Non-pigmented ciliary epithelial cell (primary cell): ENCODE data around the gene CCDC107.

Experiments used
- DNase-seq: peaks from one replicate; pipeline ENCODE4 v3.0.0-alpha.2; 2010; ENCODE audit warnings: low read depth

The CCDC107 gene

DNA sequence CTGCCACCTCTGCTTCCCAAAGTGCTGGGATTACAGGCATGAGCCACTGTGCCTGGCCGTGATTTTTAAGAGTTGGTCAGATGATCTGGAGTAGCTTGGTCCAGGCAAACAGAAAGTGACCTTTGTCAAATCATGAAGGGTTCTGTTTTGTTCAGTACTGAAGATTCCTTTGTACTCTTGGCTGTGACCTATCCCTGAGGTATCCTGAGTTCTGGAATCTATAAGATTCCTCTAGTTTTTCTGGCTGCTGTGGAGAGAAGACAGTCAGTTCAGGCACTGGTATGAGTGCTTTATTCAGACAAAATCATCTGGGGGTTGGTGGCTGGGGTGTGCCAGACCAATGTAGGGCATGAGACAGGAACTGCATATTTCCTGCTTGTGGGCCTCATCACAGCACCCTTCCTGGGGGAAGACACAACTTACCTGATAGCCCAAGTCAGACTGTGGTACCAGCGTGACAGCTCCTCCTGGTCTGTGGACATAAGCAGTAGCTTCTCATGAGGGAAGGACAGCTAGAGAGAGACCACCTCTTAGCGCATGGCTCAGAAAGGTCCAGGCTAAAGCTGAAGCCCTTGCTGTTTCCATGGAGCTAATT lies 3.8 kb downstream of the CCDC107 start:
- DNase-seq, result no peak

DNA sequence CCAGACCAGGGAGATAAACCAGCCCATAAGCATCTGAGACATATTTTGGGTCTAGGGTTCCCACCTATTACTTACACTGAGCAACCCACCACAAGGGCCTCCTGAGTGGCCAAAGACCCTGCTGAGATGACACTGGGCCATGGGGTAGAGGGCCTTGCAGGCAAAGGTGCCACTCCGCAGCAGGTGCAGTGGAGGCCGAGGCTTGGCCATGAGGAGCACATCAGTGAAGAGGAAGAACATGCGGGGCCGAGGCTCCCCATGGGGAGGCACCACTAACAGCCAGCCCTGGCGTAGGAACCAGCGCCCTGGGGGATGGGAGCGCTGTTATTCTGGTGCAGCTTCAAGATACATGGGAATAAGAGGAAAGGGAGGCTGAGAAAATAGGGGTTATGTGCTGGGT lies 4.3 kb downstream of the CCDC107 start:
- no peak for DNase-seq

DNA sequence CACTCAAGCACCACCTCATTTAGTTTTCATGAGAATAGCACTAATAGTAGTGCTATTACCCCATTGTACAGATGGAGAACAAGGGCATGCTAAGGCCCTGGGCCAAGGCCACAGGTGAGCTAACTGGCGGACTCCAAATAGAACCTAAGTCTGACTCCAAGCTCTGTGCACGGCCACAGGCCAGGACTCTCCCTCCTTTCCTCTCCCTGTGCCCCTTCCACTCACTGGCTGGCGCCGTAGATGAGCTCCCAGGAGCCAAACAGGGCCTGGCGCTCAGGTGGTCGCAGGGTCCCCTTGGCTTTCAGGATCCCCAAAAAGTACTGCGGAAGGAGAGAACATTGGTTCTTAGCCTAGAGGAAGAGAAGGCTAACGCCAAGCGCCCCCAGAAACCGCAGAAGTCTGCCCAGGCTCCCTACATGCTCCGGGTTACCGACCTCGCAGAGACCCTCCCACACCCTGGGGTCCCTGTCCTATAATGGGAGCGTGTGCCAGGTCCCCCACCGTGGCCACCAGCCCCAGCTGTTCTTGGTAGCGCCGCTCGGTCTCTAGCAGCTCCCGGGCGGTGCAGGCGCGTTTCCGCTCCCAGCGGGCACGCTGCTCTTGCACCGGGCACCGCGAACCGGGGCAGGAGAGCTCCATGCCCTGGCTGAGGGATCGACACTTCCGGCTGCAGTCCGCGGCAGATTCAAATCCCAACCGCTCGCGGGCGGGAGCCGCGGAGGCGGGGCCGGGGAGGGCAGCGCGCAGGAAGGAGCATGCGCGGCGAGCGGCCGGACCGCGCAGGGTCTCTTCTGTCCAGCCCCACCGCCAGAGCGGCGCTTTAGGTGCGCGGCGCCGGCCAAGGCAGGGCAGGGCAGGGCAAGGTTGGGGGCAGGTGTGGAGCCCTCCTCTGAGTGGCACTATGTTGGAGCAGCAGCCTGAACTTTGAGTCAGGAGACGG lies 6.7 kb downstream of the CCDC107 start, which contains the start of gene ARHGEF39:
TSS of gene ARHGEF39 (minus strand) at position 665 of the 940 bp plus-strand sequence. CDS start at position 639, 26 bp downstream.
- no peak for DNase-seq

DNA sequence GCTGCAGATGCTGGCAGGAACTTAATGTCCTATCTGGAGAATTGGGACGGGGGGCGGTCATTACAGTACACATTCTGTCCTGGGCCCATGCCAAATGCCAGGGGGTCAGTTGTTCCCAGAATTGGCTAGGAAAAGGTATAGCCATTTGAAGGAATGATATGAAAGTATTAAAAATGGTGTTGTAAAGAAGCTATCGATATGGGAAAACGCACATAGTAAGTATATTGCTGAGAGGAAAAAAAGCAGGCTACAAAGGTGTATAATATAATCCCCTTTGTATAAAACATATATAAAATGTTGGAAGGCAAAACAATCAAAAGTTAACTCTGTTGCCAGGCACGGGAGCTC lies 7.4 kb downstream of the CCDC107 start:
- DNase-seq, result no peak

DNA sequence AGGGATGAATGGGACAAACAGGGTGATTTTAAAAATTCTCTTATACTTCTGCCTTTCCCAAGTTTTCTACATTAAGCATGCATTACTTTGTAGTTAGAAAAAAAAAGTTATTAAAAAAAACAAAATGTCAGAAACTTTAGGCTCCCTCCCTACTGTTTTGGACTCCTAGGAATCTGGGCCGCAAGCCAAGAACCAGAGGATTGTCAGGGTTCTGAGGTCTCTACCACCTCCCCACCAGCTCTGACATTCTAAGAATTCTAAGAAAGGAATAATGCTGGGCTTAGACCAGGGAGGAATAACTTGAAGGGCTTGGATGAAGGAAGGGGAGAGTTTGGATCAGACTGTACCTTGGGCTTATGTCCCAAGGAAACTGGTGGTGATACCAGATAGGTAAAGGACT lies 8.0 kb downstream of the CCDC107 start:
- no peak for DNase-seq

DNA sequence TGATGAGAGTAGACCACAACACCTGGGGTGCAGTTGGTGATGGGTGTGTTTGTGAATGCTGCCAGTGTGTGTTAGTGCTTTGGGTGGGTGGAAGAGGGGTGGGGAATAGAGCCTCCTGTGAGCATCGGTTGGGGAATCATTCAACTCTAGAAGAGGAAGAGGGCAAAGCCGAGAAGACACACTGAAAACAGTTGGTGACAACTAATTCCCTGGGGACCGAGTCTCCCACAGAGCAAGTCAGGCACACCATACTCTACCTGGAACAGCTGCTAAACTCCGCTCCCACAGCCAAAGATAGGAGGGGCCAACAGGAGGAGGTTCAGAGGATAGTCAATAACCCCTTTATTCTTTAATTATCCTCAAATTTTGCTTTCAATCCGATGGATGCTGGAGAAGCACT lies 8.5 kb downstream of the CCDC107 start:
- DNase-seq, result no peak

DNA sequence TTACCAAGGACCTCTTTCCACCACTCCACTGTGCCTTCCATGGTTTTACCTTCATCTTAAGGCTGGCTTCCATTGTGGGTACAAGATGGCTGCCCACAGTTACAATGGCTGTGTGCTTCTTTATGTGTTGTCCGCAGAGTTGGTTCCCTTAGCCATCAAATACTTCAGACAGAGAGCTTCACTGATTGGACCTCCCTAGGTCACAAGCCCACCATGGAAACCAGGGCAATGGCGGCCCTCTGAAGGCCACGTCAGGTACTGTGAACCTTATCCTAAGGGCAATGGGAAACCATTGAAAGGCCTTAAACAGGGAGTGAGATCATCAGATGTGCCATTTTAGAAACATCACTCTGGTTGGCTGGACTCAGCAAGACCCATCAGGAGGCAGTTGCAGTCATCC lies 9.8 kb downstream of the CCDC107 start:
- DNase-seq, result no peak

DNA sequence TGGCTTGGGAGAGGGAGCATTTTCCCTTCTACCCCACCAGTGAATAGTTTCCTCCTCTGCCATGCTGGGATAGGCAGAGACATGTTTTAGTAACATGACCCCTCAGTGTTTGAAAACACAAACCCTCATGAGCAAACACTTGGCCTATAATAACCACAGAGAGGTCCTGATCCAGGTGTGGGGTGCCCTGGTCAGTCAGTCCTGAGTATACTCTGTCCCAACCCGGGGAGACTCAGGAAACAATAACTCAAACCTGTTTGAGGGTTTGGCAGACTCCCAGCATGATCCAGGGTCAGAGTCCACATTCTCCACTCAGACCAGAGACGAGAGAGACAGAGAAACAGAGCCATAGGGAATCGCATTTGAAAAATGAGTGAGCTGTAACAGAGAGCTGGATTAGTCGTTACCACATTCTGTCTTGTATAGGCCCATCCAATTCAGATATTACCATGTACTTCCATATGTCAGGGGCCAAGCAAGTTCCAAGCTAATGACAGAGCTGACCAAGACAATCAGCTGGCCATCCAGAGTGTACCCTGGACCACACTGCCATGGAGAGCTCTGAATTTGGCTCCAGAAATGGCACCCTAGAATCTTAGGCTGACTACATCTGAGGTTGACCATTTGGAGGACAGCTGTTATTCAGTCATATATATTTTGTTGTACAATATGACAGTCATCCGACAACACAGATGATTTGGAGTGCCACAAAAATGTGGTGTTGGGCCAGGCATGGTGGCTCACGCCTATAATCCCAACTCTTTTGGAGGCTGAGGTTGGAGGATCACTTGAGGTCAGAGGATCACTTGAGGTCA lies 11.4 kb downstream of the CCDC107 start:
- DNase-seq, result no peak

DNA sequence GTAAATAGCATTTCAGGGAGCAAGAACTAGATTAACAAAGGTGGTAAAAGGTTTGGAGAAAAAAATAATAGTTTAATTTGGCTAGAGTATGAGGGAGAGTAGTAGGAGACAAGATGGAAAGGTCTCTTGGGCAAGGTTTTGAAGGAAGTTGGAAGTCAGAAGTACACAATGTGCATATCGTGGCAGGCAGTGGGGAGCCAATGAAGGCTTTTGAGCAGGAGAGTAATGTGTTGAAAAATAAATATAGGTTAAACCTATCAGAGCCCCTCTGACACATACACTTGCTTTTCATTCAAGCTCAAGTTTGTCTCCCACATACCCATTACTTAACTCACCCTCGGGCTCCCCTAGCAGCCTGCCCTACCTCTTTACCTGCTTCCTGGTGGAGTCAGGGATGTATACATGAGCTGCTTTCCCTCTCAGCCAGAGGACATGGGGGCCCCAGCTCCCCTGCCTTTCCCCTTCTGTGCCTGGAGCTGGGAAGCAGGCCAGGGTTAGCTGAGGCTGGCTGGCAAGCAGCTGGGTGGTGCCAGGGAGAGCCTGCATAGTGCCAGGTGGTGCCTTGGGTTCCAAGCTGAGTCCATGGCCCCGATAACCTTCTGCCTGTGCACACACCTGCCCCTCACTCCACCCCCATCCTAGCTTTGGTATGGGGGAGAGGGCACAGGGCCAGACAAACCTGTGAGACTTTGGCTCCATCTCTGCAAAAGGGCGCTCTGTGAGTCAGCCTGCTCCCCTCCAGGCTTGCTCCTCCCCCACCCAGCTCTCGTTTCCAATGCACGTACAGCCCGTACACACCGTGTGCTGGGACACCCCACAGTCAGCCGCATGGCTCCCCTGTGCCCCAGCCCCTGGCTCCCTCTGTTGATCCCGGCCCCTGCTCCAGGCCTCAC lies 15.3 kb downstream of the CCDC107 start, which contains the start of gene CA9:
TSS of gene CA9 (plus strand) at position 797 of the 893 bp plus-strand sequence. CDS start at position 829, 32 bp downstream.
- DNase-seq, result no peak

DNA sequence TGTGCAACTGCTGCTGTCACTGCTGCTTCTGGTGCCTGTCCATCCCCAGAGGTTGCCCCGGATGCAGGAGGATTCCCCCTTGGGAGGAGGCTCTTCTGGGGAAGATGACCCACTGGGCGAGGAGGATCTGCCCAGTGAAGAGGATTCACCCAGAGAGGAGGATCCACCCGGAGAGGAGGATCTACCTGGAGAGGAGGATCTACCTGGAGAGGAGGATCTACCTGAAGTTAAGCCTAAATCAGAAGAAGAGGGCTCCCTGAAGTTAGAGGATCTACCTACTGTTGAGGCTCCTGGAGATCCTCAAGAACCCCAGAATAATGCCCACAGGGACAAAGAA lies 15.9 kb downstream of the CCDC107 start:
- DNase-seq, result no peak

DNA sequence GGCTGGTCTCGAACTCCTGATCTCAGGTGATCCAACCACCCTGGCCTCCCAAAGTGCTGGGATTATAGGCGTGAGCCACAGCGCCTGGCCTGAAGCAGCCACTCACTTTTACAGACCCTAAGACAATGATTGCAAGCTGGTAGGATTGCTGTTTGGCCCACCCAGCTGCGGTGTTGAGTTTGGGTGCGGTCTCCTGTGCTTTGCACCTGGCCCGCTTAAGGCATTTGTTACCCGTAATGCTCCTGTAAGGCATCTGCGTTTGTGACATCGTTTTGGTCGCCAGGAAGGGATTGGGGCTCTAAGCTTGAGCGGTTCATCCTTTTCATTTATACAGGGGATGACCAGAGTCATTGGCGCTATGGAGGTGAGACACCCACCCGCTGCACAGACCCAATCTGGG lies 17.1 kb downstream of the CCDC107 start:
- no peak for DNase-seq

DNA sequence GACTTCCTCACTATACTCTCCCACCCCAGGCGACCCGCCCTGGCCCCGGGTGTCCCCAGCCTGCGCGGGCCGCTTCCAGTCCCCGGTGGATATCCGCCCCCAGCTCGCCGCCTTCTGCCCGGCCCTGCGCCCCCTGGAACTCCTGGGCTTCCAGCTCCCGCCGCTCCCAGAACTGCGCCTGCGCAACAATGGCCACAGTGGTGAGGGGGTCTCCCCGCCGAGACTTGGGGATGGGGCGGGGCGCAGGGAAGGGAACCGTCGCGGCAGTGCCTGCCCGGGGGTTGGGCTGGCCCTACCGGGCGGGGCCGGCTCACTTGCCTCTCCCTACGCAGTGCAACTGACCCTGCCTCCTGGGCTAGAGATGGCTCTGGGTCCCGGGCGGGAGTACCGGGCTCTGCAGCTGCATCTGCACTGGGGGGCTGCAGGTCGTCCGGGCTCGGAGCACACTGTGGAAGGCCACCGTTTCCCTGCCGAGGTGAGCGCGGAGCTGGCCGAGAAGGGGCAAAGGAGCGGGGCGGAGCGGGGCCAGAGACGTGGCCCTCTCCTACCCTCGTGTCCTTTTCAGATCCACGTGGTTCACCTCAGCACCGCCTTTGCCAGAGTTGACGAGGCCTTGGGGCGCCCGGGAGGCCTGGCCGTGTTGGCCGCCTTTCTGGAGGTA lies 17.8 kb downstream of the CCDC107 start:
- DNase-seq, result no peak

DNA sequence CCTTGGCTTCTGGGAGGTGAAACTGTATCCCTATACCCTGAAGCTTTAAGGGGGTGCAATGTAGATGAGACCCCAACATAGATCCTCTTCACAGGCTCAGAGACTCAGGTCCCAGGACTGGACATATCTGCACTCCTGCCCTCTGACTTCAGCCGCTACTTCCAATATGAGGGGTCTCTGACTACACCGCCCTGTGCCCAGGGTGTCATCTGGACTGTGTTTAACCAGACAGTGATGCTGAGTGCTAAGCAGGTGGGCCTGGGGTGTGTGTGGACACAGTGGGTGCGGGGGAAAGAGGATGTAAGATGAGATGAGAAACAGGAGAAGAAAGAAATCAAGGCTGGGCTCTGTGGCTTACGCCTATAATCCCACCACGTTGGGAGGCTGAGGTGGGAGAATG lies 21.0 kb downstream of the CCDC107 start:
- no peak for DNase-seq

DNA sequence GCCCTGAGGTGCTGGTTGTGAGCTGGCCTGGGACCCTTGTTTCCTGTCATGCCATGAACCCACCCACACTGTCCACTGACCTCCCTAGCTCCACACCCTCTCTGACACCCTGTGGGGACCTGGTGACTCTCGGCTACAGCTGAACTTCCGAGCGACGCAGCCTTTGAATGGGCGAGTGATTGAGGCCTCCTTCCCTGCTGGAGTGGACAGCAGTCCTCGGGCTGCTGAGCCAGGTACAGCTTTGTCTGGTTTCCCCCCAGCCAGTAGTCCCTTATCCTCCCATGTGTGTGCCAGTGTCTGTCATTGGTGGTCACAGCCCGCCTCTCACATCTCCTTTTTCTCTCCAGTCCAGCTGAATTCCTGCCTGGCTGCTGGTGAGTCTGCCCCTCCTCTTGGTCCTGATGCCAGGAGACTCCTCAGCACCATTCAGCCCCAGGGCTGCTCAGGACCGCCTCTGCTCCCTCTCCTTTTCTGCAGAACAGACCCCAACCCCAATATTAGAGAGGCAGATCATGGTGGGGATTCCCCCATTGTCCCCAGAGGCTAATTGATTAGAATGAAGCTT lies 21.8 kb downstream of the CCDC107 start:
- DNase-seq, result no peak

DNA sequence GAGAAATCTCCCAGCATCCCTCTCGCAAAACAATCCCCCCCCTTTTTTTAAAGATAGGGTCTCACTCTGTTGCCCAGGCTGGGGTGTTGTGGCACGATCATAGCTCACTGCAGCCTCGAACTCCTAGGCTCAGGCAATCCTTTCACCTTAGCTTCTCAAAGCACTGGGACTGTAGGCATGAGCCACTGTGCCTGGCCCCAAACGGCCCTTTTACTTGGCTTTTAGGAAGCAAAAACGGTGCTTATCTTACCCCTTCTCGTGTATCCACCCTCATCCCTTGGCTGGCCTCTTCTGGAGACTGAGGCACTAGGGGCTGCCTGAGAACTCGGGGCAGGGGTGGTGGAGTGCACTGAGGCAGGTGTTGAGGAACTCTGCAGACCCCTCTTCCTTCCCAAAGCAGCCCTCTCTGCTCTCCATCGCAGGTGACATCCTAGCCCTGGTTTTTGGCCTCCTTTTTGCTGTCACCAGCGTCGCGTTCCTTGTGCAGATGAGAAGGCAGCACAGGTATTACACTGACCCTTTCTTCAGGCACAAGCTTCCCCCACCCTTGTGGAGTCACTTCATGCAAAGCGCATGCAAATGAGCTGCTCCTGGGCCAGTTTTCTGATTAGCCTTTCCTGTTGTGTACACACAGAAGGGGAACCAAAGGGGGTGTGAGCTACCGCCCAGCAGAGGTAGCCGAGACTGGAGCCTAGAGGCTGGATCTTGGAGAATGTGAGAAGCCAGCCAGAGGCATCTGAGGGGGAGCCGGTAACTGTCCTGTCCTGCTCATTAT lies 22.4 kb downstream of the CCDC107 start:
- DNase-seq, result no peak

DNA sequence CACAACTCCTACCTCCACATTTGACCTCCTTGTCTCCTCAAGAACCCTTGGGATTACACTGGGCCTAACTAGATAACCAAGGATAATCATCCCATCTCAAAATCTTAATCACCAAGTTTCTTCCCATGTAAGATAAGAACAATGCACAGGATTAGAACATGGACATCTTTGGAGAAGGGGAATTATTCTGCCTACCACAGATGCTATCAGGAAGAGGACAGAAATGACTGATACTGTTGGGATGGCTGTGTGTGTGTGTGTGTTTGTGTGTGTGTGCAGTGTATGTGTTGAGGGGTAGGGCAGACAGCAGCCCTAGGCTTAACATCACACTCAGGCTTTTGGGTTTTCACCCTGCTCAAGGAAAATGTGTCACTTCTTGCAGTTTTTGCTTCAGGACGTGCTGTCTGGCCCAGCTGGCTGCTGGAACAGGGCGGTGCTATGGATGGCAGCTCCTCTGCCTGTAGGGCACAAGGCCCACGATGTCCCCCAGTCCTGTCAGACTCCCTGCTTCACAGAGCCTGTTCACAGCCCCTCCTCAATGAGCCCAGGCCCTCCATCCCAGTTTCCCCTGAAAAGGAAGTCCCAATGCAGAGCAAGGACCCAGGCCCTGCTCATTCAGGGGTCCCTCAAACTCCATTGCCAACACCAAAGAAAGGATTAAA lies 23.4 kb downstream of the CCDC107 start:
- DNase-seq, result no peak

DNA sequence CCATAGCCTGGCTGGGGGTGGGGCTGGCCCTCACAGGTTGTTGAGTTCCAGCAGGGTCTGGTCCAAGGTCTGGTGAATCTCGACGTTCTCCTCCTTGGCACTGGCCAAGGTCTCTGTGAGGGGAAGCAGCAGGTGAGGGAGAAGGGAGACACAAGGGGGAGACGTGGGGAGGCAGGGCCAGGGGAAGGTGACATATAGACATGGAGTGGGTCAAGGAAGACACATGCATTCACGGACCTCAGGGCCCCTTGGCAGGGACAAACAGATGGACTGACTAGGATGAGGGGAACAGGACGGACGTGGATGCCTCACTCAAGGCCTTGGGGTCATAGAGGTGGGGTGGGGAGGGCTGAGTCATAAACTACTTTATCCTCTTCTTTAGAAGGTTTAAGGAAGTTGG lies 24.0 kb downstream of the CCDC107 start:
- no peak for DNase-seq

DNA sequence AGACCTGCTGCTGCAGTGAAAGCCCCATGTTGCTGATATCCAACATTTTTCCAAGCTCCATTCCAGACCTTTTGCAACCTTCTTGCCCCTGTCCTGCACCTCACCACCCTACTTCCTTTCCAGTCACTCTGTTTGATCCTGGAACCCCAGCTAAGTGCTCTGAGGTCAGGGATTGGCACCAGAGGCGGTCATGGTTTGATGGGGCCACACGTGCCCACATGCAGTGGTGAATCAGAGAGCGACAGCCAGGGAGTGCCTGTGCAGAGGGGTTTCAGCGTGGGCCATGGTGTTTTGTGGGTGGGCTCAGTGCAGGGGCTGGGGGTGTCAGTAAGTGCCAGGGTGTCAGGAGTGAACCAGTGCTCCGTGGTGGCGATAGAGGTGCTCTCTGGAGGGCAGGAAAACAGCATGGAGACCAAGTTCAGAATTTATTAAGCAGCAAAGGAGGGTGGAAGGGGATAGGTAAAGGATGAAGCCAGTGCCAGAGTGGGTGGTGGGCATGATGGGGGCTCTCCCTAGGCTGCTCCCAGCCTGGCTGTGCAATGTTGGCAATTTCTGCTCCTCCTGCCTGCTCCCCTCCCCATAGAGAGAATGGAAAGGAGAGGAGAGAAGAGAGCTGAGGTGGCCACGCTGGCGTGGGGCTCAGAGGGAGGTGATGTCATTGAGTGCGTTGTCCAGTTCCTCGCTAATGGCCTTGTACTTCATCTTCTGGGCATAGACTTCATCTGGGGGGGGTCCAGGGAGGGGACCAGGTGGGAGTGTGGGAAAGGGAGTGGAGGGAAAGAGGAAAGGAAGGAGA lies 24.6 kb downstream of the CCDC107 start:
- DNase-seq, result no peak

DNA sequence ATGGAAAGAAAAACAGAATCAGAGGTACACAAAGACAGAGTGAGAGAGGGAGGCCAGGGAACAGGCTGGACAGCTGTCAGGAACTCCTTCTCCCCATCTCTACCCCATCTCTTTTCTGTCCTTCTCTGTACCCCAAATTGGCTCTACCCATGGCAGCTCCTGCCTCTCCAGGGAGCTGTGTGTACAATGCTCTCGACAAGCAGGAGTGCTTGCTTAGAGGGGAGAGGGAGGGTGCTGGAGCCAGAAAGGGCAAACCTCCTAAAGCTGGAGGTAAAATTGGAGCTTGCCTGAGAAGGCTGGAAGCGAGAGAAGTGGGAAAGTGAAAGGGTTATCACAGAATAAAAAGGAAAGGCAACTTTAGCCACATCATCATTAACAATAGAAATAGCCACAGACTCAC lies 25.2 kb downstream of the CCDC107 start:
- DNase-seq, result no peak
